OCI-M2 (cell line): ENCODE measurements around the gene SMAD6.
"Not testable (repeated sequence)": the region's sequence is repeated elsewhere in the genome, so short reads cannot be mapped to it uniquely, and the experiment has no call there.

Experiments
- DNase-seq: peaks from one replicate; lab custom pipeline; 2025; ENCODE audit not compliant: unreplicated experiment; lab: John Stamatoyannopoulos, UW

Gene SMAD6

DNA sequence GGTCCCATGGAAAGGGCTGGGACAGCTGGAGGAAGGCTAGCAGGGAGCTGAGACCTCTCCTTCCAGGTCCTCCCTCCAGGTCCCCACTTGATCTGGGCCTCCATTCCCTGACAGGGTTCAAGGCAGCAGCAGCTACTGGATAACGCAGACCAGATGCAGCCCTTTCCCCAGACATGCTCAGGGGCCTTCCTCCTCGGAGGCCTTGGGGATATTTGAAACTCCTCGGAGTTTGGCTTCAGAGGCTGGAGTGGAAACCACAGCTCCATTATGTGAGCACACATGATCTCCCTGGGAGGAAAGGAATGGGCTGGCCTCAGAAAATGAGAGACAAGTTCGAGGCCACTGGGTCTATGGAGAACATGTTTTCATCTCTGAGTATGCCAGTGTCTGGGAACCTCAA lies 119.3 kb downstream of the SMAD6 start:
- DNase-seq, result no peak

- DNase-seq, result no peak
Observed at GRCh38 chr15:66822114-66822513, 120.1 kb downstream of the SMAD6 start.

DNA sequence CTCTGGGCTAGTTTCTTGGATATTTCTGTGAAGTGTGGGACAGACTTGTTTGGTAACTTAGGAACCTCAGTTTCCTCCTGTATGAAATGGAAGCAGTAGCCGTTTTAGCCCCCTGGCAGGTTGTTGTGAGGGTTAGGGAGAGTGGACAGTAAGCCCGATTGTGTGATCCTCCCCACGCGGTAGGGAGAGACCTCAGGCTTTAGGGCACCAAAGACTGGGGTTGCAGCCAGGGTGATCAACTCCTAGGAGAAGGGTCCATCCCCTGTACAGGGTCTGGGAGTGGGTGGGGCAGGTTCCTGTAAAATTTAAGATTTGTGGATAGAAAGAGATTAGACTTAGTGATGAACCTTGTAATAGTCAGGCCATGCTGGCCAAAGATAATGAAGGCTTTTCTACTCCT lies 120.5 kb downstream of the SMAD6 start:
- no peak for DNase-seq

GRCh38 chr15:66823601-66824000 lies 121.6 kb downstream of the SMAD6 start:
- no peak for DNase-seq

- no peak for DNase-seq
Observed at GRCh38 chr15:66824424-66824823, 122.4 kb downstream of the SMAD6 start.

GRCh38 chr15:66825139-66825538 lies 123.1 kb downstream of the SMAD6 start:
- no peak for DNase-seq

DNA sequence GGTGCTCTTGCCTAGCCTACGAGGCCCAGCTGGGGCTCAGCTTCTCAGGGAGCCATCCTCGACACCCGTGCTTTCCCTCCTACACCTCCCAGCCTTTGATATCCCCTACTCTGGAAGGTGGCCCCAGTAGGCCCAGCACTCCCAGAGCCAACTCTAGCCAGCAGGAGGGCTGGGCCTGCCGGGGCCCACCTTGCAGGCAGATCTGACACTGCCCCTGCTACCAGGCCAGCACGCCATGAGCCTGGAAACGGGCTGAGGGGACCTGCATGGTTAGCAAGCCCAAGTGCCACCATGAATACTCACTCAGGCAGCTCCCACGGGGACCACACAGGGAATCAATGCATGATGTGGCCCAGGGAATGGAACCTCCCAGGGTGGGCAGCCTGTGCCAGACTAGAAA lies 123.7 kb downstream of the SMAD6 start:
- no peak for DNase-seq

DNA sequence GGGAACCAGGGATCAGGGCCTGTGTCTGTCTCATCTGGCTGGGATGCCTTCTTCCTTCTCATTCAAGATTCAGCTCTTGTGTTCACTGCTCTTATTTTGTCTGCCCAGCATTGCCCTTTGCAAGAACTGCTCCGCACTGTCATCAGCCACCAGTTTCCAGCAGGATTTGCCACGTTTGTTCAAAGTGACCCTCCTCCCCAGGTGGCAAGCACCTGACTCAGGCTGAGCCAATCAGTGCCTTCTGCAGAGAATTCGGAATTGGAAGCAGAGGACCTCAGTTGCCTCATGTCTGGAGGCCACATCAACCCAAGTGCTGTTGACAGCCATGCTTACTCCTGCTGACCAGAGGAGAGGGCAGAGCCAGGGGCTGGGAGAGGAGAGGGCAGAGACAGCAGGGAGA lies 124.5 kb downstream of the SMAD6 start:
- DNase-seq, result no peak

GRCh38 chr15:66827039-66827697 lies 125.1 kb downstream of the SMAD6 start:
- no peak for DNase-seq

- DNase-seq, result no peak
Observed at GRCh38 chr15:66827698-66828055, 125.6 kb downstream of the SMAD6 start.

- DNase-seq, result not testable (repeated sequence)
Observed at GRCh38 chr15:66828817-66829541, 126.9 kb downstream of the SMAD6 start.

DNA sequence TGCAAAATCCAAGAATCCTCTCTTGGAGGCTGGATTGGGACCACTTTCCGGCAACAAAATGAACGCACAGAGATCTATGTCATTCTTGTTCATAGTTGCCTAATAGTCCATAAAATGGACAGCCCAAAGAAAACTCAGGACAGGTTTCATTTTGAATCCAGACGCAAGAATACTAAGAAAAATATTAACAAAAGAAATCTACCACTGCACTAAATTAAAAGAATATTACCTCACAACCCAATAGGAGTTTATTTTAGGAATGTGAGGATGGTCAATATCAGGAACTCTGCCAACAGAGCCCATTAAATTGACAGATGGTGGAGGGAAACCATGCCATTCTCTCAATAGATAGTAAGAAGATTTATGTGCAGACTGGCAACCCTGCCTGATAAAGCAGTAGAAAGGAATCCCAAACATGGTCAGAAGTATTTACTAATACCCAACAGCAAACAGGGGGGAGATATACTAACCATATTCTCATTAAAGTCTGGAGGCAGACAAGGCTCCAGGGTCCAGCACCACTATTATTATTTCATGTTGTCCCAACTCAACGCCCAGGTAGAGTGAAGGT lies 127.6 kb downstream of the SMAD6 start:
- DNase-seq, result no peak

GRCh38 chr15:66830358-66830757 lies 128.3 kb downstream of the SMAD6 start:
- DNase-seq, result no peak

GRCh38 chr15:66830823-66831222 lies 128.8 kb downstream of the SMAD6 start:
- no peak for DNase-seq

- no peak for DNase-seq
Observed at GRCh38 chr15:66831289-66831688, 129.3 kb downstream of the SMAD6 start.

DNA sequence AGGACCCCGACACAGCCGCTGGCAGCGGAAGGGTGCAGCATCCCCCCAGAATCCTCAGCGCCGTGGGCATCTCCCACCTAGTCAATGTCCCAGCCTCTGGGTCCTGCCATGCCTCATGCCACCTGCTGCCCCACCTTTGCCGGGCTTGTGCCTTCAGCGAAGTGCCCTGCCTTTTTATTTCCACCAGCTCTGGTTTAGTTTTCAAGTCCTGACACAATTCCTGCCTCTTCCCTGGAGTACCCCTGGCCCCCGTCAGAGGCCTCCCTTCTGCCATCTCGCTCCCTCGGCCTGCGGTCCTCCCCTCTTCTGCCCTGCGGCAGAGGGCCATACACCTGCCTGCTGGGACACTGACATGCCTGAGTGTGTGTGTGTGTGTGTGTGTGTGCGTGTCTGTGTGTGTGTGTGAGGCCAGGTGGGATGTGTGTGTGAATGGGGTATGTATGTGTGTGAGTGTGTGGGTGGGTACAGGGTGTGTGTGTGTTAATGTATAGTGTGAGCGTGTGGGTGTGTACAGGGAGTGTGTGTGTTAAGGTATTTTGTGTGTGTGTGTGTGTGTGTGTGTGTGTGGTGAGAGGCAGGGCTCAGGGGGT lies 129.9 kb downstream of the SMAD6 start:
- no peak for DNase-seq
